GM19099 (cell line): ENCODE measurements around the gene C1QTNF12.

Experiments
- POLR2A ChIP-seq: IDR thresholded peaks from 3 replicates; pipeline ENCODE4 v1.6.1; 2011; ENCODE audit warnings: low read depth; ENCODE audit not compliant: insufficient read length; ENCODE audit errors: extremely low read depth

The C1QTNF12 gene

GRCh38 chr1:1199141-1199960 lies 47.2 kb downstream of the C1QTNF12 start:
- TF ChIP-seq POLR2A = no peak

- no peak for TF ChIP-seq POLR2A
Observed at GRCh38 chr1:1198423-1199140, 47.9 kb downstream of the C1QTNF12 start.

- TF ChIP-seq POLR2A = no peak
Observed at GRCh38 chr1:1197551-1198422, 48.7 kb downstream of the C1QTNF12 start.

GRCh38 chr1:1197188-1197500 lies 49.4 kb downstream of the C1QTNF12 start:
- TF ChIP-seq POLR2A = no peak

GRCh38 chr1:1196431-1197187 lies 49.9 kb downstream of the C1QTNF12 start:
- TF ChIP-seq POLR2A = no peak

GRCh38 chr1:1194723-1195122 lies 51.8 kb downstream of the C1QTNF12 start:
- TF ChIP-seq POLR2A = no peak
